Neural progenitor cell (in vitro differentiated cells): ENCODE measurements around the gene CADM1. TPM values are rescaled to one million over a fixed set of nuclear protein-coding genes. Genes with fewer than 3 reads are reported as not detected.

Experiments used
- DNase-seq: peaks from one replicate; pipeline ENCODE4 v3.0.0-alpha.2; 2016; ENCODE audit warnings: low spot score
- H2AFZ ChIP-seq: fragments of 200-600 bp; sonication (generic); replicated peaks from 2 replicates; pipeline ENCODE4 v1.6.1; 2016; ENCODE audit warnings: antibody characterized with exemption
- H3F3A ChIP-seq: fragments of 200-600 bp; sonication (generic); 2 replicates; pipeline ENCODE4 v1.6.1; 2016; ENCODE audit warnings: antibody characterized with exemption, low read depth
- H3K27ac ChIP-seq: fragments of 200-600 bp; sonication (generic); 2 replicates; pipeline ENCODE4 v1.5.1; 2016; ENCODE audit warnings: mild to moderate bottlenecking
- H3K27me3 ChIP-seq: fragments of 200-600 bp; sonication (generic); 2 replicates; pipeline ENCODE4 v1.6.1; 2016; ENCODE audit warnings: mild to moderate bottlenecking, moderate library complexity
- H3K36me3 ChIP-seq: fragments of 200-600 bp; sonication (generic); 2 replicates; pipeline ENCODE4 v1.5.1; 2016
- H3K4me1 ChIP-seq: fragments of 200-600 bp; sonication (generic); 2 replicates; pipeline ENCODE4 v1.6.1; 2016; ENCODE audit warnings: mixed run types
- H3K4me2 ChIP-seq: fragments of 200-600 bp; sonication (generic); 2 replicates; pipeline ENCODE4 v1.6.1; 2016
- H3K4me3 ChIP-seq: fragments of 200-600 bp; sonication (generic); 2 replicates; pipeline ENCODE4 v1.5.1; 2016
- H3K79me2 ChIP-seq: fragments of 200-600 bp; sonication (generic); 2 replicates; pipeline ENCODE4 v1.6.1; 2016; ENCODE audit warnings: low read depth
- H3K9ac ChIP-seq: fragments of 200-600 bp; sonication (generic); 2 replicates; pipeline ENCODE4 v1.6.1; 2016
- H3K9me3 ChIP-seq: fragments of 200-600 bp; sonication (generic); 2 replicates; pipeline ENCODE4 v1.5.1; 2016; ENCODE audit warnings: low read depth
- H4K20me1 ChIP-seq: fragments of 200-600 bp; sonication (generic); 2 replicates; pipeline ENCODE4 v1.6.1; 2016; ENCODE audit warnings: low read depth
- H3K27ac Mint-ChIP-seq: 3 replicates; pipeline ENCODE4 v1.8.0; 2021; ENCODE audit warnings: mixed read lengths
- H3K27me3 Mint-ChIP-seq: 2 replicates; pipeline ENCODE4 v1.8.0; 2022; ENCODE audit warnings: low read depth, mild to moderate bottlenecking, inconsistent platforms, moderate library complexity, mixed read lengths; ENCODE audit not compliant: insufficient read depth
- H3K36me3 Mint-ChIP-seq: 3 replicates; pipeline ENCODE4 v1.8.0; 2021; ENCODE audit warnings: mixed read lengths
- H3K4me1 Mint-ChIP-seq: 3 replicates; pipeline ENCODE4 v1.8.0; 2021; ENCODE audit warnings: mixed read lengths
- H3K4me3 Mint-ChIP-seq: 3 replicates; pipeline ENCODE4 v1.8.0; 2021; ENCODE audit warnings: mild to moderate bottlenecking, moderate library complexity, mixed read lengths
- H3K9me3 Mint-ChIP-seq: 3 replicates; pipeline ENCODE4 v1.8.0; 2020; ENCODE audit warnings: mixed read lengths
- CTCF ChIP-seq: fragments of 200-600 bp; sonication (generic); IDR thresholded peaks from 2 replicates; pipeline ENCODE4 v1.5.1; 2017; ENCODE audit warnings: antibody characterized with exemption, mild to moderate bottlenecking
- EZH2 ChIP-seq: fragments of 200-600 bp; sonication (generic); IDR thresholded peaks from 2 replicates; pipeline ENCODE4 v1.6.1; 2017; ENCODE audit warnings: antibody characterized with exemption, mild to moderate bottlenecking, moderate library complexity
- EZH2phosphoT487 ChIP-seq: fragments of 200-600 bp; sonication (generic); IDR thresholded peaks from 2 replicates; pipeline ENCODE4 v1.6.1; 2017; ENCODE audit warnings: antibody characterized with exemption
- total RNA-seq: library from RNA; depleted of rRNA; stranded (reverse); fragments of >200 nt; gene quantifications from 2 replicates; pipeline ENCODE4 v1.2.3, GENCODE V29; 2015; ENCODE audit warnings: low replicate concordance

CADM1 gene
- total RNA-seq, 1 donor from 2014 or later: 123 TPM

- Mint-ChIP-seq H3K27ac (no peak overlapping the region), H3K36me3 (no peaks in the 10 kb centered on the region), H3K27me3 (peaks cover 2% of the 10 kb centered on the region), H3K9me3 (no peaks in the 10 kb centered on the region), H3K4me1 (peaks cover 7% of the 10 kb centered on the region), H3K4me3 (no peak overlapping the region)
- no peak for DNase-seq
- H3K36me3 ChIP-seq: no peaks in the 10 kb centered on the region
- no peak for TF ChIP-seq EZH2phosphoT487
- TF ChIP-seq CTCF: no peak
- TF ChIP-seq EZH2: no peak
- H3K4me1 ChIP-seq: peaks cover 3% of the 10 kb centered on the region
- H3K79me2 ChIP-seq: no peaks in the 10 kb centered on the region
- H4K20me1 ChIP-seq: no peaks in the 10 kb centered on the region
- peaks cover 6% of the 10 kb centered on the region for H3F3A ChIP-seq
- no peak overlapping the region for H3K27ac ChIP-seq
- no peaks in the 10 kb centered on the region for H3K27me3 ChIP-seq
- H3K4me2 ChIP-seq: no peak overlapping the region
- no peak overlapping the region for H2AFZ ChIP-seq
- H3K9ac ChIP-seq: no peak overlapping the region
- no peak overlapping the region for H3K4me3 ChIP-seq
- no peaks in the 10 kb centered on the region for H3K9me3 ChIP-seq
These were observed 18.1 kb upstream of the CADM1 start for GRCh38 chr11:115522302-115522701.

GRCh38 chr11:115521825-115522224 is 17.6 kb upstream of the CADM1 start:
- no peak overlapping the region for H3K27ac Mint-ChIP-seq
- Histone ChIP-seq H3F3A (peaks cover under 1% of the 10 kb centered on the region), H3K36me3 (no peaks in the 10 kb centered on the region), H3K4me1 (no peaks in the 10 kb centered on the region), H3K27ac (no peak overlapping the region), H2AFZ (no peak overlapping the region), H3K4me3 (no peak overlapping the region), H3K4me2 (no peak overlapping the region), H3K27me3 (no peaks in the 10 kb centered on the region), H3K79me2 (no peaks in the 10 kb centered on the region), H3K9me3 (no peaks in the 10 kb centered on the region), H4K20me1 (no peaks in the 10 kb centered on the region), H3K9ac (no peak overlapping the region)
- no peak for DNase-seq
- H3K4me3 Mint-ChIP-seq: no peak overlapping the region
- H3K36me3 Mint-ChIP-seq: no peaks in the 10 kb centered on the region
- TF ChIP-seq EZH2 (no peak), EZH2phosphoT487 (no peak), CTCF (no peak)
- H3K4me1 Mint-ChIP-seq: peaks cover 7% of the 10 kb centered on the region
- no peaks in the 10 kb centered on the region for H3K9me3 Mint-ChIP-seq
- peaks cover under 1% of the 10 kb centered on the region for H3K27me3 Mint-ChIP-seq

GRCh38 chr11:115518983-115519628 is 14.9 kb upstream of the CADM1 start:
- Mint-ChIP-seq H3K36me3 (no peaks in the 10 kb centered on the region), H3K4me1 (no peaks in the 10 kb centered on the region), H3K27ac (no peak overlapping the region), H3K27me3 (peaks cover 2% of the 10 kb centered on the region), H3K9me3 (no peaks in the 10 kb centered on the region), H3K4me3 (no peak overlapping the region)
- TF ChIP-seq EZH2phosphoT487: no peak
- no peak for TF ChIP-seq CTCF
- TF ChIP-seq EZH2: no peak
- no peaks in the 10 kb centered on the region for H3K27me3 ChIP-seq
- H3K9me3 ChIP-seq: no peaks in the 10 kb centered on the region
- no peaks in the 10 kb centered on the region for H3K36me3 ChIP-seq
- no peaks in the 10 kb centered on the region for H3K79me2 ChIP-seq
- no peak overlapping the region for H3K4me3 ChIP-seq
- no peaks in the 10 kb centered on the region for H4K20me1 ChIP-seq
- no peak overlapping the region for H3K4me2 ChIP-seq
- no peaks in the 10 kb centered on the region for H3F3A ChIP-seq
- no peaks in the 10 kb centered on the region for H3K4me1 ChIP-seq
- H2AFZ ChIP-seq: no peak overlapping the region
- H3K9ac ChIP-seq: no peak overlapping the region
- DNase-seq: no peak
- no peak overlapping the region for H3K27ac ChIP-seq
